H9 (cell line): Measurements from ENCODE around the gene DDC. TPM values are rescaled to one million over a fixed set of nuclear protein-coding genes. Genes with fewer than 3 reads are reported as not detected.

Experiments
- DNase-seq: peaks from one replicate; pipeline ENCODE4 v3.0.0-alpha.2; 2017
- H2AFZ ChIP-seq: one replicate; pipeline ENCODE4 v1.6.1; 2013; ENCODE audit warnings: mild to moderate bottlenecking, low read length, control low read depth, moderate library complexity
- H2AK5ac ChIP-seq: 2 replicates; pipeline ENCODE4 v1.6.1; 2013; ENCODE audit warnings: low read length, control low read depth, mixed read lengths; ENCODE audit not compliant: insufficient read length
- H2BK120ac ChIP-seq: one replicate; pipeline ENCODE4 v1.6.1; 2013; ENCODE audit warnings: low read depth, mild to moderate bottlenecking, low read length, control low read depth, inconsistent platforms; ENCODE audit not compliant: poor library complexity, severe bottlenecking
- H2BK12ac ChIP-seq: 2 replicates; pipeline ENCODE4 v1.6.1; 2013; ENCODE audit warnings: low read length, control low read depth, mixed read lengths, low read depth; ENCODE audit not compliant: insufficient read length
- H2BK15ac ChIP-seq: 2 replicates; pipeline ENCODE4 v1.6.1; 2013; ENCODE audit warnings: low read depth, low read length, control low read depth
- H2BK20ac ChIP-seq: one replicate; pipeline ENCODE4 v1.6.1; 2013; ENCODE audit warnings: low read depth, mild to moderate bottlenecking, low read length, control low read depth, inconsistent platforms; ENCODE audit not compliant: poor library complexity, severe bottlenecking
- H2BK5ac ChIP-seq: 2 replicates; pipeline ENCODE4 v1.6.1; 2013; ENCODE audit warnings: low read length, control low read depth, mixed read lengths; ENCODE audit not compliant: insufficient read length
- H3K14ac ChIP-seq: 2 replicates; pipeline ENCODE4 v1.6.1; 2013; ENCODE audit warnings: low read length, control low read depth; ENCODE audit not compliant: insufficient read depth
- H3K18ac ChIP-seq: 2 replicates; pipeline ENCODE4 v1.6.1; 2013; ENCODE audit warnings: low read depth, mild to moderate bottlenecking, mixed read lengths, low read length, control low read depth; ENCODE audit not compliant: insufficient read length
- H3K23ac ChIP-seq: 2 replicates; pipeline ENCODE4 v1.6.1; 2013; ENCODE audit warnings: low read length, control low read depth, mixed read lengths, low read depth; ENCODE audit not compliant: insufficient read length
- H3K23me2 ChIP-seq: 2 replicates; pipeline ENCODE4 v1.6.1; 2013; ENCODE audit warnings: low read depth, mild to moderate bottlenecking, mixed read lengths, low read length, control low read depth; ENCODE audit not compliant: insufficient read length, poor library complexity, severe bottlenecking
- H3K27ac ChIP-seq: 2 replicates; pipeline ENCODE4 v1.5.1; 2013; ENCODE audit warnings: low read length, control low read depth, mixed read lengths, low read depth; ENCODE audit not compliant: insufficient read length
- H3K27me3 ChIP-seq: 2 replicates; pipeline ENCODE4 v1.6.1; 2013; ENCODE audit warnings: low read length, control low read depth, inconsistent platforms; ENCODE audit not compliant: insufficient read depth
- H3K4ac ChIP-seq: 2 replicates; pipeline ENCODE4 v1.6.1; 2013; ENCODE audit warnings: low read depth, mild to moderate bottlenecking, control low read depth, inconsistent platforms, low read length, moderate library complexity
- H3K4me1 ChIP-seq: 2 replicates; pipeline ENCODE4 v1.6.1; 2013; ENCODE audit warnings: low read length, control low read depth, inconsistent platforms; ENCODE audit not compliant: insufficient read depth
- H3K4me2 ChIP-seq: 2 replicates; pipeline ENCODE4 v1.6.1; 2013; ENCODE audit warnings: low read length, control low read depth, mixed read lengths; ENCODE audit not compliant: insufficient read length, insufficient read depth
- H3K56ac ChIP-seq: 2 replicates; pipeline ENCODE4 v1.6.1; 2013; ENCODE audit warnings: low read depth, mild to moderate bottlenecking, mixed read lengths, low read length, control low read depth; ENCODE audit not compliant: insufficient read length
- H3K79me1 ChIP-seq: 2 replicates; pipeline ENCODE4 v1.6.1; 2013; ENCODE audit warnings: low read depth, mild to moderate bottlenecking, moderate library complexity, low read length, control low read depth, inconsistent platforms; ENCODE audit not compliant: insufficient read depth, poor library complexity, severe bottlenecking
- H3K79me2 ChIP-seq: 2 replicates; pipeline ENCODE4 v1.6.1; 2013; ENCODE audit warnings: low read length, control low read depth, inconsistent platforms; ENCODE audit not compliant: insufficient read depth
- H3K9ac ChIP-seq: 2 replicates; pipeline ENCODE4 v1.6.1; 2013; ENCODE audit warnings: low read length, control low read depth, mixed read lengths; ENCODE audit not compliant: insufficient read length; ENCODE audit errors: extremely low read depth
- H3K9me3 ChIP-seq: one replicate; pipeline ENCODE4 v1.6.1; 2013; ENCODE audit warnings: low read depth, low read length, inconsistent platforms; ENCODE audit not compliant: control insufficient read depth
- H3T11ph ChIP-seq: one replicate; pipeline ENCODE4 v1.6.1; 2013; ENCODE audit warnings: mild to moderate bottlenecking, low read length, control low read depth, inconsistent platforms
- H4K20me1 ChIP-seq: one replicate; pipeline ENCODE4 v1.6.1; 2013; ENCODE audit not compliant: control insufficient read depth, insufficient read length, insufficient read depth
- H4K5ac ChIP-seq: 2 replicates; pipeline ENCODE4 v1.6.1; 2013; ENCODE audit warnings: low read depth, mild to moderate bottlenecking, mixed read lengths, low read length, control low read depth; ENCODE audit not compliant: insufficient read length
- H4K8ac ChIP-seq: replicated peaks from 2 replicates; pipeline ENCODE4 v1.6.1; 2013; ENCODE audit warnings: low read length, control low read depth, mixed read lengths, low read depth; ENCODE audit not compliant: insufficient read length
- H4K91ac ChIP-seq: 2 replicates; pipeline ENCODE4 v1.6.1; 2013; ENCODE audit warnings: low read depth, mild to moderate bottlenecking, moderate library complexity, mixed read lengths, low read length, control low read depth; ENCODE audit not compliant: insufficient read length
- H3K27ac Mint-ChIP-seq, 3 experiments: 2 replicates in 2 of 3; 3 replicates in 1 of 3; pipeline ENCODE4 v1.8.0; 2020 to 2021; ENCODE audit warnings: mixed read lengths in 3 of 3, mild to moderate bottlenecking in 1 of 3, moderate library complexity in 1 of 3
- H3K27me3 Mint-ChIP-seq: 2 replicates; pipeline ENCODE4 v1.8.0; 2021; ENCODE audit warnings: low read depth, mild to moderate bottlenecking, moderate library complexity, mixed read lengths
- H3K36me3 Mint-ChIP-seq, 3 experiments: 2 replicates in 2 of 3; 3 replicates in 1 of 3; pipeline ENCODE4 v1.8.0; 2020 to 2021; ENCODE audit warnings: low read depth in 3 of 3, mixed read lengths in 3 of 3; ENCODE audit not compliant: insufficient read depth in 1 of 3
- H3K4me1 Mint-ChIP-seq, 2 experiments: 2 replicates each; pipeline ENCODE4 v1.8.0; 2020; ENCODE audit warnings: mixed read lengths in 2 of 2
- H3K4me3 Mint-ChIP-seq, 2 experiments: 2 replicates in 1 of 2; 3 replicates in 1 of 2; pipeline ENCODE4 v1.8.0; 2020 to 2021; ENCODE audit warnings: mild to moderate bottlenecking in 2 of 2, mixed read lengths in 2 of 2, moderate library complexity in 1 of 2
- H3K9me3 Mint-ChIP-seq, 2 experiments: 2 replicates in 1 of 2; 3 replicates in 1 of 2; pipeline ENCODE4 v1.8.0; 2020; ENCODE audit warnings: mild to moderate bottlenecking in 2 of 2, mixed read lengths in 2 of 2, moderate library complexity in 1 of 2
- CTCF ChIP-seq: fragments of 200-600 bp; sonication (generic); conservative IDR thresholded peaks from 3 replicates; pipeline ENCODE4 v1.8.0; 2021; ENCODE audit warnings: antibody characterized with exemption, mild to moderate bottlenecking
- WGBS: extraction: QIAGEN DNeasy Blood & Tissue Kit; methylation state at CpG from one replicate; pipeline ENCODE4 v1.1.7; 2013; ENCODE audit warnings: missing lambda C conversion rate, low lambda C conversion rate, mixed read lengths; ENCODE audit not compliant: insufficient read length; ENCODE audit errors: extremely low coverage; 5-methylcytosine and 5-hydroxymethylcytosine counted together
- total RNA-seq: library from RNA; stranded (reverse); gene quantifications from 2 replicates; pipeline ENCODE4 v1.2.1, GENCODE V29; 2021

Gene DDC
- total RNA-seq, 1 experiment from 2014 or later: not detected

GRCh38 chr7:50540785-50541579 is 24.2 kb downstream of the DDC start:
- Mint-ChIP-seq H3K9me3 (no peaks in the 10 kb centered on the region), H3K4me3 (no peak overlapping the region), H3K27me3 (no peaks in the 10 kb centered on the region; the same call in 1 of the 2 replicates), H3K4me1 (peaks cover 6 to 8% of the 10 kb centered on the region in 2 experiments; a peak in 3 of 4 replicates), H3K36me3 (no peaks in the 10 kb centered on the region; a peak in 1 of 7 replicates), H3K27ac (no peak overlapping the region)
- Histone ChIP-seq H3K4me2 (no peak overlapping the region), H3K27me3 (no peaks in the 10 kb centered on the region), H3K14ac (no peak overlapping the region), H3K56ac (no peak overlapping the region), H2BK15ac (no peak overlapping the region), H2AFZ (no peak overlapping the region), H3K23me2 (no peaks in the 10 kb centered on the region), H2AK5ac (no peak overlapping the region), H3K9me3 (no peaks in the 10 kb centered on the region), H3K79me2 (no peaks in the 10 kb centered on the region), H2BK120ac (no peak overlapping the region), H3K27ac (no peak overlapping the region), H3K9ac (no peak overlapping the region), H3K23ac (no peak overlapping the region), H4K20me1 (no peaks in the 10 kb centered on the region), H3K79me1 (no peaks in the 10 kb centered on the region), H2BK12ac (no peak overlapping the region), H3K18ac (no peak overlapping the region), H3T11ph (no peak overlapping the region), H3K4me1 (no peaks in the 10 kb centered on the region), H4K8ac (no peak overlapping the region), H2BK5ac (no peak overlapping the region), H4K91ac (no peak overlapping the region), H3K4ac (no peak overlapping the region), H4K5ac (no peak overlapping the region), H2BK20ac (no peak overlapping the region)
- no CpG with 5 or more reads among the region's 9 CpGs for WGBS
- TF ChIP-seq CTCF: no peak
- DNase-seq: no peak
